ENCODE results near the gene SKAP1.

The SKAP1 gene

DNA sequence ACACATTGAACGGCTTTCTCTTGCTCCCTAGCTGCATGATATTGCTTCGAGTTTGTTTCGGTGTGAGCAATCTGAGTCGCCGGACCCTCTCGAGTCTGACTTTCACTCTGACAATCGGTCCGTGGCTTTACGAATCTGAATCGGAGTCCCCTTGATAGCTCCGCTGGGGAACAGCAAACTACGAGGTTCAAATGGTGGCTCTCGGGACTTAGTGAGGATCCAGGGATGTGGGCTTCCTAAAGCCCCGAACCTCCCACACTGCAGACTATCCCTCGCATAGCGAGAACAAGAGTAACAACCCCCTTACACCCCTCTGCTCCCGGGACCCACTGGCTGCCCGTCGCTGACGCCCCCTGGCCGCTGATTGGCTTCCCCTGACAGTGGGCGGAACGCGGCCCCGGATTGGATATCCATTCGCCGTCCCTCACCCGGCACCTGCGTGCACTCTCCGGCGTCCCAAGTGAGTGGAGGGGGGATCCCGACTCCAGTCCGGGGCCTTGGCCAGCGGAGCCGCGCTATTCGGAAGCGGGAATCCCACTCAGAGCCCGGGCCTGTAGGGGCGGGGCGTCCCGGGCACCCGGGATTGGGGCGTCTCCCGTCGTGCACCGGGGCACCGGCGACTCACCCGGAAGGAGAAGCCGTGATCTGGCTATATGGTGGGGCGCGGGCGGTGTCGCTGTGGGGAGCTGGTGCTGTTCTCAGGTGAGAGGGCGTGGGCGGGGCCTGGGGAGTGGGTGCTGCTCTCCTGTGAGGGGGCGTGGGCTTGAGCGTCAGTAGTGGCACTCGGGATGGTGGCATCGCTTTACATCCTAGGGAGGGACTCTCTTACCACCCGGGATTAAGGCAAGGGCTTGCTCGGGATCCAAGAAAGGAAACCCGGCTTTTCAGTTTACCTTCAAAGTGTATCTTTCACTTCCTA, 322.6 kb downstream of the SKAP1 start, which contains the start of gene SNX11:
TSS of gene SNX11 (plus strand) at position 630 of the 919 bp plus-strand sequence. CDS start 4,278 bp downstream, outside the sequence.
- POLR2A ChIA-PET (ENCODE audit: low non-redundant PET) = interaction anchor here (0.7 to 1.1 kb wide), 2 partner anchors 9 to 20 kb away, joined by 3 read pairs; no protein-coding TSS in a partner anchor
- CTCF ChIA-PET = interaction anchor here (0.6 to 1.4 kb wide), 5 partner anchors 17 to 1035 kb away, joined by 3 read pairs; no protein-coding TSS in a partner anchor
- peak; percentile 89 for DNase-seq (ENCODE audit: low spot score)
- peak within 1 kb of the TSS; percentile 95 for H3K27ac ChIP-seq
- TF ChIP-seq CTCF (conservative IDR thresholded peaks at IDR 0.05; ENCODE audit: low read depth) = no peak

DNA sequence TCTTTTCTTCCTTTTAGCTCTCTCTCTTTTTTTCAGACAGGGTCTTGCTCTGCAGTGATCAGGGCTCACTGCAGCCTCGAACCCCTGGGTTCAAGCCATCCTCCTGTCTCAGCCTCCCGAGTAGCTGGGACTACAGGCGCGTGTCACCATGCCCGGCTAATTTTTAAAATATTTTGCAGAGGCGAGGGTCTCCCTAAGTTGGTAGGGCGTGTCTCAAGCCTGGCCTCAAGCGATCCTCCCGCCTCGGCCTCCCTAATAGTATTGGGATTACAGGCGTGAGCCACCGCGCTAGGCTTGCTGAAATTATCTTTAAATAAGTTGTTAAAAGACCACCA, 323.2 kb downstream of the SKAP1 start:
- ChIA-PET CTCF (interaction anchor here (0.7 to 1.4 kb wide), 3 partner anchors 17 to 1034 kb away, joined by 3 read pairs; no protein-coding TSS in a partner anchor), POLR2A (ENCODE audit: low non-redundant PET) (interaction anchor here (0.7 kb wide), 1 partner anchor 9 kb away, joined by 4 read pairs; no protein-coding TSS in a partner anchor)
- DNase-seq (ENCODE audit: low spot score) = no peak
- TF ChIP-seq CTCF (conservative IDR thresholded peaks at IDR 0.05; ENCODE audit: low read depth) = no peak
- H3K27ac ChIP-seq = peak overlapping the region; percentile 95

DNA sequence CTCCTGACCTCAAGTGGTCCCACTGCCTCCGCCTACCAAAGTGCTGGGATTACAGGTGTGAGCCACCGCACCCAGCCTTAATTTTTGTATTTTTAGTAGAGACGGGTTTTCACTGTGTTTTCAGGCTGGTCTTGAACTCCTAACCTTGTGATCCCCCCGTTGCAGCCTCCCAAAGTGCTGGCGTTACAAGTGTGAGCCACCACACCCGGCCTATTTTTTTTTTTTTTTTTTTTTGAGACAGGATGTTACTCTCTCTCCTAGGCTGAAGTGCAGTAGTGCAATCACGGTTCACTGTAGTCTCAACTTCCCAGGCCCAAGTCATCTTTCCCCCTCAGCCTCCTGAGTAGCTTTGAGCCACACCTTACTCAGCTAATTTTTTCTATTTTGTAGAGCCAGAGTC, 325.6 kb downstream of the SKAP1 start:
- no peak for DNase-seq (ENCODE audit: low spot score)
- CTCF ChIA-PET = interaction anchor here (0.6 to 1.0 kb wide), 2 partner anchors 20 to 24 kb away, joined by 3 read pairs; no protein-coding TSS in a partner anchor
- no peak for TF ChIP-seq CTCF (conservative IDR thresholded peaks at IDR 0.05; ENCODE audit: low read depth)
- POLR2A ChIA-PET (ENCODE audit: low non-redundant PET) = no interaction called here
- H3K27ac ChIP-seq = no peak overlapping the region; the same call in 1 of the 2 replicates

GRCh38 chr17:48102798-48103715, 327.0 kb downstream of the SKAP1 start:
- no peak for TF ChIP-seq CTCF (conservative IDR thresholded peaks at IDR 0.05; ENCODE audit: low read depth)
- CTCF ChIA-PET = interaction anchor here (0.7 kb wide), 1 partner anchor 28 kb away, joined by 3 read pairs; no protein-coding TSS in a partner anchor
- no peak overlapping the region for H3K27ac ChIP-seq
- DNase-seq (ENCODE audit: low spot score) = no peak
- POLR2A ChIA-PET (ENCODE audit: low non-redundant PET) = no interaction called here

- POLR2A ChIA-PET (ENCODE audit: low non-redundant PET) = no interaction called here
- H3K27ac ChIP-seq = peak overlapping the region; percentile 98
- no peak for TF ChIP-seq CTCF (conservative IDR thresholded peaks at IDR 0.05; ENCODE audit: low read depth)
- DNase-seq (ENCODE audit: low spot score) = no peak
- CTCF ChIA-PET = interaction anchor here (0.7 kb wide), 1 partner anchor 27 kb away, joined by 3 read pairs; no protein-coding TSS in a partner anchor
These were observed 327.8 kb downstream of the SKAP1 start for GRCh38 chr17:48102043-48102750.

Measured in RWPE1 (cell line).